Astrocyte of the cerebellum (primary cell): Measurements from ENCODE around the gene DMPK.
"Not testable (repeated sequence)": the region's sequence is repeated elsewhere in the genome, so short reads cannot be mapped to it uniquely, and the experiment has no call there.

Experiments used
- DNase-seq: peaks from one replicate; pipeline ENCODE4 v3.0.0-alpha.2; 2011; ENCODE audit warnings: low read depth
- H3K4me3 ChIP-seq: 2 replicates; pipeline ENCODE4 v1.5.1; 2011; ENCODE audit warnings: mild to moderate bottlenecking, low read depth, low read length, moderate library complexity
- in situ Hi-C: cut with HindIII; loops from 2 replicates; pipeline ENCODE4 v1.10.0; 2017; ENCODE audit warnings: low sequenced_read_pairs
- TF ChIP-seq, protein P1 (sequence below): IDR thresholded peaks from 2 replicates; pipeline ENCODE4 v1.5.1; 2012; ENCODE audit warnings: low read length, low read depth, moderate library complexity, mild to moderate bottlenecking; ENCODE audit errors: missing control alignments

Gene DMPK

DNA sequence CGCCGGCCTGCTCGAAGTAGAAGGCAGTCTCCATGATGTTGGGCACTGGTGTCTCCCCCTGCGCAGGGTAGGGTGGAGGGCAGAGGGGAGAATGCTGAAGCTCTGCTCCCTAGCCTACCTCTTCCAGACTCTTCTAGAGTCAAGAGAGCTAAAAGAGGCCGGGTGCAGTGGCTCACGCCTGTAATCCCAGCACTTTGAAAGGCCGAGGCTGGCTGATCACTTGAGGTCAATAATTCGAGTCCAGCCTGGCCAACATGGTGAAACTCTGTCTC is 22.6 kb upstream of the DMPK start:
- H3K4me3 ChIP-seq, result no peak overlapping the region
- TF ChIP-seq, protein P1, sequence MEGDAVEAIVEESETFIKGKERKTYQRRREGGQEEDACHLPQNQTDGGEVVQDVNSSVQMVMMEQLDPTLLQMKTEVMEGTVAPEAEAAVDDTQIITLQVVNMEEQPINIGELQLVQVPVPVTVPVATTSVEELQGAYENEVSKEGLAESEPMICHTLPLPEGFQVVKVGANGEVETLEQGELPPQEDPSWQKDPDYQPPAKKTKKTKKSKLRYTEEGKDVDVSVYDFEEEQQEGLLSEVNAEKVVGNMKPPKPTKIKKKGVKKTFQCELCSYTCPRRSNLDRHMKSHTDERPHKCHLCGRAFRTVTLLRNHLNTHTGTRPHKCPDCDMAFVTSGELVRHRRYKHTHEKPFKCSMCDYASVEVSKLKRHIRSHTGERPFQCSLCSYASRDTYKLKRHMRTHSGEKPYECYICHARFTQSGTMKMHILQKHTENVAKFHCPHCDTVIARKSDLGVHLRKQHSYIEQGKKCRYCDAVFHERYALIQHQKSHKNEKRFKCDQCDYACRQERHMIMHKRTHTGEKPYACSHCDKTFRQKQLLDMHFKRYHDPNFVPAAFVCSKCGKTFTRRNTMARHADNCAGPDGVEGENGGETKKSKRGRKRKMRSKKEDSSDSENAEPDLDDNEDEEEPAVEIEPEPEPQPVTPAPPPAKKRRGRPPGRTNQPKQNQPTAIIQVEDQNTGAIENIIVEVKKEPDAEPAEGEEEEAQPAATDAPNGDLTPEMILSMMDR, result no peak
- no peak for DNase-seq
- in situ Hi-C loops, result no loop called here

DNA sequence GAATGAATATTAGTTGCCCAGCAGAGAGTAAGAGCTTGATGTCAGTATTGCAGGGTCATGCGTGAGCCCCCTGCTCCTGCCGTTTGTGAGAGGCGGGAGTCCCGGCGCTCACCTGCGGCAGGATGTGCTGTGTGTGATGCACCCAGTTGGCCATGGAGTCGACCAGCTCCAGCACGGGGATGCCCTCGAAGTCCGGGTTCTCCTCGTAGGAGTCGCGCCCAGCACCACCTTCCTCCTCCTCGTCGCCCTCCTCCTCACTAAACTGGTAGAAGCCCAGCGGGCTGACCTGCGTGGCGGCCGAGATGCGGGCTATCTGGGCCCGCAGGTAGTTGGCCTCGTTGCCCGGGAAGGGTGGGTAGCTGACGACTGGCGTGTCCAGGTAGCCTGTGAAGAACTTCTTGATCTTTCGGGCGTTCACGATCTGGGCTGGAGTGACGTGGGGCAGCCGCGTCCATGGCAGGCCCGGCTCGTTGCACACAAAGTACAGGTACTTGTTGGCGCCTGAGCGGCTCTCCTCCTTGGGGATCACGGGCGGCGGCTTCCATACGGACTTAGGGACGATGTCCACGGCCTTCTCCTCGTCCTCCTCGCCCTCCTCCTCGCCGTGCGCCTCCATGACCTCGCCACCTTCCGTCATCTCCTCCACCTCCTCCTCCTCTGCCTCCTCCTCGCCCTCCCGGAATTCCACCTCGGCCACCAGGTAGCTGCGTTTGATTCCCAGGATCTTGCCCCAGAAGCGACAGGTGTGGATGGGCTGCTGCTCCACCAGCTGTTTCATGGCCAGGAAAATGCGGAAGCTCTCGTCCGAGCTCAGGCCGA is 22.1 kb upstream of the DMPK start:
- TF ChIP-seq, protein P1, result no peak
- no peak for DNase-seq
- in situ Hi-C loops, result no loop called here
- no peak overlapping the region for H3K4me3 ChIP-seq

DNA sequence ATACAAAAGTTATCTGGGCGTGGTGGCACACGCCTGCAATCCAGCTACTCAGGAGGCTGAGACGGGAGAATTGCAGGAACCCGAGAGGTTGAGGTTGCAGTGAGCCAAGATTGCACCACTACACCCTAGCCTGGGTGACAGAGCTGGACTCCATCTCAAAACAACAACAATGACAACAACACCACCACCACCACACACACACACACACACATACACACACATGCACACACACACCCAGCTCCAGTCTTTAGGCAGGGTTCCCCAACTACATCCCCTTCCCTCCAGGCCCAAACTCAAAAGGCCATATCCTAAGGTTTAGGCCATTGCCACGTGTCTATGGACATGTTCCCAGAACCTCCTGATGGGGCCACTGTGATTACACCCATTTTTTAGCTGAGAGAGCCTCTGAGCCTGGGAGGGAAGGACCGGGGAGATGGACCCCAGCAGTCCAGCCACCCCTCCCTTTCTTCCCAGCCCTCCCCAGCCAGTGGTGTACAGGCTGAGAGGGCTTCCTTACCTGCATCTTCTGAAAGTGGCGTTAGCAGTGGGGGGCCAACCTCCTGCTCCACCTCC is 19.4 kb upstream of the DMPK start:
- TF ChIP-seq, protein P1, result no peak
- in situ Hi-C loops, result no loop called here
- DNase-seq, result no peak
- no peak overlapping the region for H3K4me3 ChIP-seq

DNA sequence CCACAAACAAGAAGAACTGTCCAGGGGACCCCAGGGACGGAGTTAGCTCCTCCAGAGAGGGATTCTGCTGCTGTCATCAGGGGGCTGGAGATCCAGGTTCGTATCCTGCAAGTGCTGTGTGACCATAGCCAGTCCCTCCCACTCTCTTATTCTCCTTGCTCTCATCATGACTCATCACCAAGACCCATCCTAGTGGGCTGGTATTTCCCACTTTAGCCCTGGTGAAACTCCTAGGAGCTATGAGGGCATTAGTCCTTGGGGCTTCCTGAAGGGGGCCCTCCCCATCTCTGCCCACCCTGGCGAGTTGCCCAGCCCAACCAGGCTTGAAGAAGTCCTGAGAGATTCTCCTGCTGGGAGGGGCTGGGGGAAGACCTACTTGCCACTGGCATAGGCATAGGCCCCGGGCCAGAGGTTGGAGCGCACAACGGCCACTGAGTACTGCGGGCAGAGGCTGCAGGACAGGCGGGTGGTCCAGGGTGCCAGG is 17.8 kb upstream of the DMPK start:
- no peak for DNase-seq
- in situ Hi-C loops, result no loop called here
- no peak overlapping the region for H3K4me3 ChIP-seq
- TF ChIP-seq, protein P1, result no peak

DNA sequence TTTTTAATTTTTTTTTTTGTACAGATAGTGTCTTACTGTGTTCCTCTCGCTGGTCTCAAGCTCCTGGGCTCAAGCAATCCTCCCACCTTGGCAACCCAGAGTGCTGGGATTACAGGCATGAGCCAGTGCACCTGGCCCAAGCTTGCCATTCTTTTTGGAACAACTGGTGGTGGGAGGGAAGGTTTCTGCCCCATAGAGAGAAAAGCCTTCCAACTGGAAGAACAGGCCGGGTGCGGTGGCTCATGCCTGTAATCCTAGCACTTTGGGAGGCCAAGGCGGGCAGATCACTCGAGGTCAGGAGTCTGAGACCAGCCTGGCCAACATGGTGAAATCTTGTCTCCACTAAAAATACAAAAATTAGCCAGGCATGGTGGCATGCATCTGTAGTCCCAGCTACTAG is 17.3 kb upstream of the DMPK start:
- H3K4me3 ChIP-seq, in situ Hi-C loops, DNase-seq: not testable (repeated sequence)

DNA sequence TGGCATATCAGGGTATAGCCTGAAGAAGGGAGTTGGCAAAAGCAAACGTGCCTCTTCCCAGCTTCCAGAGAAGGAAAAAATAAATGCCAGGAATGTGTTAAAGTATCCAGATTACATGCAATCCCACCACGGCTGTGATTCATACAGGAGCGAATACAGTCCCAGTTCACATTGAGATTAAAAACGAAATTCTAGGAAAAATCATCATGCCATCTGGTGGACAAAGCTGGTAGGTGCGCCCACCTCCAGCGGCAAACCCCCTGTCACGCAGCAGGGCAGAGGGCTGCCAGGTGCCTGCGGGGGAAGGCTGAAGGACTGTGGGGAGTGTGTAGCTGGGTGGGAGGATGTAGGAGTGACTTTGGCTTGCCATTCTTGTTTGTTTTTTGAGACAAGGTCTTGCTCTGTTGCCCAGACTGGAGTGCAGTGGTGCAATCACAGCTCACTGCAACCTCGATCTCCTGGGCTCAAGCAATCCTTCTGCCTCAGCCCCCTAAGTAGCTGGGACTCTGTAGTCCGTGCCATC is 16.8 kb upstream of the DMPK start:
- no peak overlapping the region for H3K4me3 ChIP-seq
- TF ChIP-seq, protein P1, result peak; percentile 85
- in situ Hi-C loops, result no loop called here

DNA sequence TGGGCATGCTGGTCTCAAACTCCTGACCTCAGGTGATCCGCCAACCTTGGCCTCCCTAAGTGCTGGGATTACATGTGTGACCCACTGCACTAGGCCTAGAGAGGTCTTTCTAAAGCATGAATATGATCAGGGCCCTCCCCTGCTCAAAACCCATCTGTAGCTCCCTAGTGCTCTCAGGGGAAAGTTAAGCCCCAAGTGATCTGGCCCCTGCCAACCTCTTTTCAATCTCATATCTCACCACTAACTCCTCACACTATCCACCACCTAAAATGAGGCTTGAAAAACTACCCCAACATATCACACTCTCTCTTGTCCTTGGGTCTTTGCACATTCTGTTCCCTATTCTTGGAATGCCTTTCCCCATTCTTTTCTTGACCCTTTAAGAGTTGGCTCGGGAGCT is 12.3 kb upstream of the DMPK start:
- in situ Hi-C loops, result no loop called here

More for the DNA sequence above, 16.8 kb upstream of the DMPK start:
- peak; percentile 63 for DNase-seq

More for the DNA sequence above, 12.3 kb upstream of the DMPK start:
- no peak overlapping the region for H3K4me3 ChIP-seq
- TF ChIP-seq, protein P1, result no peak
- no peak for DNase-seq
